Activated naive CD8-positive, alpha-beta T cell treated with anti-CD3 and anti-CD28 coated beads, Interleukin-2, amount 50 U/mL, for 24 hours (primary cell): ENCODE results near the gene SLC40A1.
"Not testable (repeated sequence)": the region's sequence is repeated elsewhere in the genome, so short reads cannot be mapped to it uniquely, and the experiment has no call there.

ENCODE experiments used
- ATAC-seq: fragments of 150-1000 bp; cut with Tn5 transposase; one replicate; pipeline ENCODE4 v1.10.0; 2021
- DNase-seq: peaks from one replicate; pipeline ENCODE4 v3.0.0; 2021
- H3K27ac Mint-ChIP-seq: one replicate; pipeline ENCODE4 v1.8.0; 2021; ENCODE audit warnings: mild to moderate bottlenecking, mixed read lengths
- H3K27me3 Mint-ChIP-seq: one replicate; pipeline ENCODE4 v1.8.0; 2021; ENCODE audit warnings: mixed read lengths
- H3K36me3 Mint-ChIP-seq: one replicate; pipeline ENCODE4 v1.8.0; 2021; ENCODE audit warnings: low read depth, mixed read lengths
- H3K4me1 Mint-ChIP-seq: one replicate; pipeline ENCODE4 v1.8.0; 2021; ENCODE audit warnings: mixed read lengths
- H3K4me3 Mint-ChIP-seq: one replicate; pipeline ENCODE4 v1.8.0; 2021; ENCODE audit warnings: mild to moderate bottlenecking, moderate library complexity, mixed read lengths
- H3K9me3 Mint-ChIP-seq: one replicate; pipeline ENCODE4 v1.8.0; 2021; ENCODE audit warnings: mixed read lengths

SLC40A1 gene

DNA sequence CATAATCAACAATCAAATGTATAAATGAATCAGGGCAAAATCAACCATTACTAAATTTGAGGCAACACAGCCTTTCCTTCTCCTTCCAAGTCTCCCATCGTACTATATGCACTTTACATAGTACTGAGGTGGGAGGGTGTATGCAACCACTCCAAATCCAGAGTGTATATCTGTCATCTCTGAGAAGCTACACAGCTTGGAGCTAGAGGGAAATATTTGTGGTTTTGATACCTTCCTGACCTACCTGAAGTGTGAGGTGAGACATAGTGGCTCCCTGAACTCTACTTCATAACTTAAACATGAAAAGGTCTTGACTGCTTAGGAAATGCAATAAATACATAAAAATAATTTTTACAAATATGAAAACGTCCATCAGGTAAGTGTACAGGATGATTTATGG, 30.1 kb upstream of the SLC40A1 start:
- Mint-ChIP-seq H3K4me3 (no peak overlapping the region), H3K36me3 (no peaks in the 10 kb centered on the region), H3K9me3 (no peaks in the 10 kb centered on the region), H3K27ac (no peak overlapping the region), H3K27me3 (no peaks in the 10 kb centered on the region), H3K4me1 (no peaks in the 10 kb centered on the region)
- ATAC-seq (no peak), DNase-seq (no peak)

DNA sequence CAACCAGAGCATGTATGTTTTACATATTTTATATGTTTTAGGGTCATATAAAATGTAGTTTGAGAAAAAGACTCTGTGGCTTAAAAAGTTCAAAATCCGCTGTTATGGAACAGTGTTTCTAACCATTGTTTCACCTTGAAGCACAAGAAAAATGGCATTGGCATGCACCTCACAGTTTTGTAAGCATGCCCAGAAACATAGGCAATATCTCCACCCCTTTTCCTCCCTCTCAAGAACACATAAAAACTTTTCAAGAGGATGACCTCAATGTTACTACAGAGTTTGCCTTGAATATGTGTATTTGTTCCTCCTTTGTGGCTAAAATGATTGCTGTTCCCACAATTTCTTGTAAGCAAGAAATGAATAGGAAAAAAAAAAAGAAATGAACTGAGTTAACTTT, 29.3 kb upstream of the SLC40A1 start:
- no peak overlapping the region for H3K27ac Mint-ChIP-seq
- no peaks in the 10 kb centered on the region for H3K27me3 Mint-ChIP-seq
- H3K4me3 Mint-ChIP-seq: no peak overlapping the region
- no peaks in the 10 kb centered on the region for H3K36me3 Mint-ChIP-seq
- H3K9me3 Mint-ChIP-seq: no peaks in the 10 kb centered on the region
- ATAC-seq: no peak
- no peaks in the 10 kb centered on the region for H3K4me1 Mint-ChIP-seq
- DNase-seq: no peak

DNA sequence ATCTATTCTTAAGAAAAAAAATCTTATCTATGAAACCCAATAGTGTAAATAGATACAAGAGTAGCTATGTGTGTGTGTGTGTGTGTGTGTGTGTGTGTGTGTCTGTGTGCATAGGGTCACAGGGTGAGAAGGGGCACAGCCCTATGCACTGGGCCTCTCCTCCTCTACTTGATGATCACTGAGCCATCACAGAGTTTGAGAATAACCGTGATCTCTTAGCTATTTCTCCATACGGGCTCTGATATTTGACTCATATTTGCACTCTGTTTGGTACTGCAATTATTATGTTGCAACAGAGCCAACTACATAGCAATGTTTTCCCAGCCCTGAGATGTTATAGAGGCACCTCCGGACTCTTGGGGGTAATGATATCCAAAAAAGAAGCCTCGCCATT, 28.8 kb upstream of the SLC40A1 start:
- Mint-ChIP-seq H3K27me3 (no peaks in the 10 kb centered on the region), H3K9me3 (no peaks in the 10 kb centered on the region), H3K36me3 (no peaks in the 10 kb centered on the region), H3K4me1 (no peaks in the 10 kb centered on the region), H3K27ac (no peak overlapping the region), H3K4me3 (no peak overlapping the region)
- DNase-seq: no peak
- no peak for ATAC-seq

DNA sequence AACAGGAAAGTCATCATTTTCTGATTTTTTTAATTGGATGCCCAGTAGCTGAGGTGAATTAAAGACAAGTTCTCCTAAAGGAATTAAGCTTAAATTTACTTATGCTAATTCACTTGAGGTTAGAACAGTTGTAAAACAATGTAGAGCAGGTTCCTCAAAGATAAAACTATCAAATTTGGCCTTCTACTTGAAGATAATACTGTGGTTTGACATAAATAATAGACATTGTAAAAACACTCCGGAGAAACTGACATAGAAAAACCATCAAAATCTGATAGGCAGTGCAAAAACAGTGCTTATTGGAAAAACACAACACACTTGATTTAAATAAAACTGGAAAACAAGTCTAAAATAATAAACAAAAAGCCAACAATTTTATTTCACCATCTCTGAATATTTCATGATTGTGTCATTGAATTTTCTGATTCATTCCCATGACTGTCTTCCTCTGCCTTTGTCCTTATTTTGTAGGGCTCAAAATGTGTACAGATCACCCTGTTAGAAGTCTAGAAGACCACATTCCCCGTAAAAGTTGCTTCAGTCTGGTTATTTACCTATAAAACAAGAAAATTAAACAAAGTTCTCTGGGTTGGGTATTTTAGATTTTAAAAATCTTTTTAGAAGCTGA, 28.3 kb upstream of the SLC40A1 start:
- Mint-ChIP-seq H3K27me3 (no peaks in the 10 kb centered on the region), H3K27ac (no peak overlapping the region), H3K4me3 (no peak overlapping the region), H3K4me1 (no peaks in the 10 kb centered on the region), H3K9me3 (no peaks in the 10 kb centered on the region), H3K36me3 (no peaks in the 10 kb centered on the region)
- ATAC-seq: no peak
- DNase-seq: no peak

DNA sequence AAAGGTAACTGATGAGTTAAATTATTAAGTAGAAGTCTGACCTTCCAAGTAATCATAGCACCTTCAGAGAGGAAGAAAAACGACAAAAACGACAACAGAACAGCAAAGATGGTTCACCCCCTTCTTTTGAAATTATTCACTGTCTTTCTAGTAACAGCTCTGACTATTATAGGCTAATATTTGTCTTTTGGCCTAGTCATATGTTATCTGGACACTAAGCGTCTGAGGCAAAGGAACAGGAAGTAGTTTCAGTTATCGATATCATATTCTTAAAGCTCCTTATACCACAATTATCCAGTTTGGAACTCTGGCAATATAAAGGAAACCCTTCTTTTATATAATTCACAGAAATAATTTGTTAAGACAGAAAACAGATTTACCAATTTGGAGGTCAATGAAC, 27.6 kb upstream of the SLC40A1 start:
- Mint-ChIP-seq H3K36me3 (no peaks in the 10 kb centered on the region), H3K4me3 (no peak overlapping the region), H3K9me3 (no peaks in the 10 kb centered on the region), H3K4me1 (no peaks in the 10 kb centered on the region), H3K27ac (no peak overlapping the region), H3K27me3 (no peaks in the 10 kb centered on the region)
- DNase-seq (no peak), ATAC-seq (no peak)

DNA sequence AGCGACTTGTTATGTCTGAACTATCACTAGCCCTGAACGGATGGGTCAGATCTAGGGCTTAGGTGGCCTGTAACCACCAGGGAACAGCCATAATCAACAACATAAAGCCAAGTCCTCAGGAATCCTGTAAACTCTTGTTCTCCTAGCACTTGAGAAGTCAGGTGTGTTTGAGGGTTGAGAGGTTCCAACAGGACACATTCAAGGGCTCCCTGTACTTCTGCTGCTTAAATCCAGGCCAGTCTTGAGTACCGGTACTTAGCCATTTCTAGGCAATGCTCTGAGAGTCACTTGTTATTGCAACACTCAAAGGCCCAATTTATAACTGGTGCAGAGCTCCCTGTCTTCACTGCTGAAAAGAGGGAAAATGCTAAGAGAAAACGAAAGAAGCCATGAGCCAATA, 21.6 kb upstream of the SLC40A1 start:
- DNase-seq (no peak), ATAC-seq (no peak)
- no peak overlapping the region for H3K4me3 Mint-ChIP-seq
- H3K27me3 Mint-ChIP-seq: no peaks in the 10 kb centered on the region
- no peak overlapping the region for H3K27ac Mint-ChIP-seq
- H3K36me3 Mint-ChIP-seq: no peaks in the 10 kb centered on the region
- H3K4me1 Mint-ChIP-seq: no peaks in the 10 kb centered on the region
- H3K9me3 Mint-ChIP-seq: no peaks in the 10 kb centered on the region

DNA sequence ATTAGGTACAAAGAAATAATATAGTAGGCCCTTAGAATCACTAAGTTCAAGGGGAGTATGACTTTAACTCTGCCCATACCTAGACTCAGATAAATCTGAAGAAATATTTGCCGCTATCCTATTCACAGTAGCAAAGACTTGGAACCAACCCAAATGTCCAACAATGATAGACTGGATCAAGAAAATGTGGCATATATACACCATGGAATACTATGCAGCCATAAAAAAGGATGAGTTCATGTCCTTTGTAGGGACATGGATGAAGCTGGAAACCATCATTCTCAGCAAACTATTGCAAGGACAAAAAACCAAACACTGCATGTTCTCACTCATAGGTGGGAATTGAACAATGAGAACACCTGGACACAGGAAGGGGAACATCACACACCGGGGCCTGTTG, 21.1 kb upstream of the SLC40A1 start:
- not testable (repeated sequence) for H3K4me1 Mint-ChIP-seq, DNase-seq, H3K27me3 Mint-ChIP-seq, H3K27ac Mint-ChIP-seq, H3K4me3 Mint-ChIP-seq, ATAC-seq, H3K36me3 Mint-ChIP-seq, H3K9me3 Mint-ChIP-seq

DNA sequence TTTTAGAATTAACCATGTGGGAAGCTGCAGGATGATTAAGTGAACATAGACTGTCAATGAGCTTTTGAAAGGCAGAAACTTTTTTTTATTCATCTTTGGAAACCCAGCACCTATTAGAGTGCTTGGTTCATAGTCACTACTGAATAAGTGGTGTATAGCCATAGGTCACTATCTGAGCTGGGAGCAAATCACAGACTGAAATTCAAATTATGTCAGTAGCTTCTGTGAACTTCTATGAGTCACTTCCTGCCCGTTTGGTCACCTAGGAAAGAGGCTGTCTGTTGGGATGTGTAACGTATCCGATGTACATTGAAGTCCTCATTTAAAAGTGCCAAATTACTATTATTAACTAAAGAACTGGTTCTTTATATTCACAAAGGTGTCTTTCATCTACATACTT, 20.5 kb upstream of the SLC40A1 start:
- peak; percentile 63 for ATAC-seq
- Mint-ChIP-seq H3K36me3 (no peaks in the 10 kb centered on the region), H3K9me3 (no peaks in the 10 kb centered on the region), H3K27ac (no peak overlapping the region), H3K4me1 (no peaks in the 10 kb centered on the region), H3K27me3 (no peaks in the 10 kb centered on the region), H3K4me3 (no peak overlapping the region)
- DNase-seq: no peak

DNA sequence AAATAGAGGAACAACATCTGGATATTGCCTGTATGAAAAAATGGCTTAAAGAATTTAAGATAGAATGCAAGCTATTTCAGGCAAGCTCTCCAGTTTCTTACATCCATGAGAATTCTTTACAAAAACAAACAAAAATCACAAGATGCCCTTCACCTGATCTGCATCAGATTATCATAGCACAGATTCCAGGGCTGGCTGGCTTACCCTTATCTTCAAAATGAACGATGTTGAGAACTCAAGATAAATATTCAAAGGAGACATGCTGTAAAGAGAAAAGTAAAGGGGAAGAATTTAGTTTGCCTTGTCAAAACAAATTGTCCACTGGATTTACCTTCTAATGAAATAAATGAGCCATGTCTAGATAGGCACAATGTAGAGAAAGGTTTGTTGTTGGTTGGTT, 18.7 kb upstream of the SLC40A1 start:
- Mint-ChIP-seq H3K9me3 (no peaks in the 10 kb centered on the region), H3K27me3 (no peaks in the 10 kb centered on the region), H3K36me3 (no peaks in the 10 kb centered on the region), H3K4me1 (no peaks in the 10 kb centered on the region), H3K4me3 (no peak overlapping the region), H3K27ac (no peak overlapping the region)
- no peak for ATAC-seq
- no peak for DNase-seq

DNA sequence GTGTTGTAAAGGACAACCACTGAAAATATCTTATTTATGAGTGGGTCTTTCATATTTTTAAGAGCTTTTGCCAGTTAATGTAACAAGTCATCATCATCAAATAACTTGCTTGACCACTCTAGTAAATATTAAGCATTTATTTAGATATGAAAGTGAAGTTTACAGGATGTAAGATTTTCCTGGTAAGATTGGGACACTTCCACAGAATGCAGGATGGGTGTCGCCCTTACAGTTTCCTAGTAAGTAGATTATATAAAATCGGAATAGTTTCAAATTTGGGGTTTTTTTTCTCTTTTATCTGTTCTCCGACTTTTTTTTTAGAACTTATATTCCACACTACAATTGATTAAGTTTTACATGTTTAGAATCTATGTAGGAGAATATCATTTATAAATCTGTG, 14.8 kb upstream of the SLC40A1 start:
- Mint-ChIP-seq H3K27me3 (no peaks in the 10 kb centered on the region), H3K9me3 (no peaks in the 10 kb centered on the region), H3K36me3 (no peaks in the 10 kb centered on the region), H3K4me1 (peaks cover 20% of the 10 kb centered on the region), H3K27ac (no peak overlapping the region), H3K4me3 (no peak overlapping the region)
- DNase-seq (no peak), ATAC-seq (no peak)

DNA sequence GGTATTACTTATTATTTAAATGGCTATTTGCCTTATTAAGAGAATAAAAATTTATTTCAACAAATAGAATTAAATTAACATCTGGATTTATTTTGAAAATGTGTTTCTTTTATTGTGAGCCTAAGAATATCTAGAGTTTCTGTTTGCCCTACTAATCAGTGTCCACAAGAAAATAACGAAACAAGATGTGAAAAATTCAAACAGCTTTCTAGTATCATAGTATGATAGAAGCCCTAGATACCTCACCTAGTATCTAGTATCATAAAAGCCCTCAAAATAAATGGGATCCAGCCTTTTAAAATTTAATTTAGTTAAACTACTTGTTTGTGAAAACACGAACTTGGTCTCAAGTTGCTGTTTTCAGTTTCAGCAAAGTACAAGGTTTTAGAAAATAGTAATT, 13.7 kb upstream of the SLC40A1 start:
- no peak overlapping the region for H3K27ac Mint-ChIP-seq
- H3K27me3 Mint-ChIP-seq: no peaks in the 10 kb centered on the region
- DNase-seq (no peak), ATAC-seq (no peak)
- H3K4me1 Mint-ChIP-seq: peaks cover 20% of the 10 kb centered on the region
- H3K4me3 Mint-ChIP-seq: no peak overlapping the region
- H3K36me3 Mint-ChIP-seq: no peaks in the 10 kb centered on the region
- H3K9me3 Mint-ChIP-seq: no peaks in the 10 kb centered on the region

DNA sequence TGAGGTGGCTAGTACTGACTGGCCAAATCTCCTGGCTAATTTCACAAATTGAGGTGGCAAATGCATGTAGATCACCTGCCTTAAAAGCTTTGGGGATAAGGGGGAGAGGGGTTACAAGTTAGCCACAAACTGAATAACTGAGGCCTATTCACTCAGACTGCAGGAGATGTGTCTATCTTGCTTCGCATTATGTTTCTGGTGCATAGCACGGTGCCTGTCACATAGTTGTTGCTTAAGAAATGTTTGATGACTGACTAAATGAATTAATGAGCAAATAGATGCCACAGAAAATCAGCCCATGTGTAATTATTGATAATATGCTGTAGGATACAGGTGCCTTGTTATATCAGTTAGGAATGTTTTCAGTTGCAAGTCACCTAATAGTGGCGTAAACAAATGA, 12.5 kb upstream of the SLC40A1 start:
- DNase-seq (no peak), ATAC-seq (no peak)
- Mint-ChIP-seq H3K36me3 (no peaks in the 10 kb centered on the region), H3K27me3 (no peaks in the 10 kb centered on the region), H3K27ac (no peak overlapping the region), H3K4me3 (no peak overlapping the region), H3K9me3 (no peaks in the 10 kb centered on the region), H3K4me1 (peaks cover 20% of the 10 kb centered on the region)

DNA sequence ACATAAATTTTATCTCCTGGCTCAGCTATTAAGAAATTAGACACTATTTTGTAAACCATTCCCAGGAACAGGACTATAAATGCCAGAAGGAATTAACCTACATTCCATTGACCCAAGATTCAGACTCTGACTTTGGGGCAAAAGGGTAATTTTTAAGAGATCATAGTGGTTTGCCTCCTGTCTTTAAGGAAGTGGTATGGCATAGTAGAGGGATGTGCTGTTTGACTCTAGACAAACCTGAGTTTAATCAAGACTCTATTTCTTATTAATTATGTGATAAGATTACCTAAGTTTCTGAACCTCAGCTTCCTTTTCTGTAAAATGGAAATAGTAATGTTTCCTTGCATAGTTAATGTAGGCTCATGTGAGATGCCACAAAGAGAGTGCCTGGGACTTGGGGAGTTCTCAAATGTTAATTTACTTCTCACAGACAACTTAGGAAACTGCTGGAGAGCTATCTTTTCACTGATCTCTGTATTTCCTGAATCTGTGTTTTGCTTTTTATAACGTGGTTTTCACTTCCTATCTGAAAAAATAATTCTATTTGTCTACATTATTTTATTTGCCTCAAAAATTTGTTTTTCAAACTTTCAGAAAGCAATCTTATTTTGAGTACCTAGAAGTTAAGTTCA, 11.9 kb upstream of the SLC40A1 start:
- H3K27me3 Mint-ChIP-seq: peaks cover 2% of the 10 kb centered on the region
- H3K27ac Mint-ChIP-seq: no peak overlapping the region
- no peaks in the 10 kb centered on the region for H3K36me3 Mint-ChIP-seq
- peaks cover 20% of the 10 kb centered on the region for H3K4me1 Mint-ChIP-seq
- no peak for DNase-seq
- no peak for ATAC-seq
- no peak overlapping the region for H3K4me3 Mint-ChIP-seq
- H3K9me3 Mint-ChIP-seq: no peaks in the 10 kb centered on the region

DNA sequence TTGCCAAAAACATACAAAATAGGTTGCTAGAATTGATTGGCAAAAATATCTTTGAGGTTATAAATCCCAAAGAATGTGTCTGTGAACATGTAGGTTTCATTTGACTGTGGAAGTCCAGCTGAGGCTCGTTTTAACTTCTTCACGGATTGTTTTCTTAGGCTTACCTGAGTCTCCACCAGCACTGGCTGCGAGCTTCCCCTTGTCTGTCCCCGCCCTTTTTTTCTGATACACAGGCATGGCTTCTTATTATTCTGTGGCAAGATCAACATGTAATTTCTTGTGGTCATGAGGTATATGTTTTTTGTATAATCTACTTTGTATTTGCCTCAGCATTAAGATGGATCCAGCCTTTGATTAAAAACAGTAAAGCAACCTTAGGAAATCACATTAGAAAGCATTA, 7.2 kb upstream of the SLC40A1 start:
- Mint-ChIP-seq H3K9me3 (no peaks in the 10 kb centered on the region), H3K4me1 (peaks cover 11% of the 10 kb centered on the region), H3K4me3 (no peak overlapping the region), H3K27ac (no peak overlapping the region), H3K27me3 (peaks cover 10% of the 10 kb centered on the region), H3K36me3 (no peaks in the 10 kb centered on the region)
- DNase-seq (no peak), ATAC-seq (no peak)

DNA sequence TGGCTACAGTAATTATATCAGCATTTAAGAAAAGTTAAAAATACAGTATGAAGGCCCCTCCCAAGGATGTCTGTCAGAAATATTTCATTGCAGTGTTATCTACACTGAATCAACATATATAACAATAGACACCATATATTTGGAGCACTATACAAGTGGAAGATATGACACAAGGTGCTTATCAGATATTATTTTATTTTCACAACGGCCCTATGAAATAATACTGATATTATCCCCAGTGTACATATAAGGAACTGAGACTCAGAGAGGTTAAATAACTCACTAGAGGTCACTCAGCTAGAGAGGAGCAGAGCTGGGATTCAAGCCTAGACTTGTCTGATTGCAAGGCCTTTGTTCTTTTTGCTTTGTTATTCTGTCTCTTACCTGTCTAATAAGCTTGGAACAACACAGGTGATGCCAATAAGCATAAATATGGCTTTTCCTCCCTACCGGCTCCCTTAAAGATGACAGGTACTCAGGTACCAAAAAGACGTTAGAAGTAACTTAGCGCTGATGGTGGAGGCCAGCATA, 4.7 kb upstream of the SLC40A1 start:
- no peak overlapping the region for H3K4me3 Mint-ChIP-seq
- H3K4me1 Mint-ChIP-seq: peaks cover 10% of the 10 kb centered on the region
- H3K27ac Mint-ChIP-seq: no peak overlapping the region
- no peaks in the 10 kb centered on the region for H3K36me3 Mint-ChIP-seq
- H3K9me3 Mint-ChIP-seq: no peaks in the 10 kb centered on the region
- peaks cover 24% of the 10 kb centered on the region for H3K27me3 Mint-ChIP-seq
- ATAC-seq (no peak), DNase-seq (no peak)

DNA sequence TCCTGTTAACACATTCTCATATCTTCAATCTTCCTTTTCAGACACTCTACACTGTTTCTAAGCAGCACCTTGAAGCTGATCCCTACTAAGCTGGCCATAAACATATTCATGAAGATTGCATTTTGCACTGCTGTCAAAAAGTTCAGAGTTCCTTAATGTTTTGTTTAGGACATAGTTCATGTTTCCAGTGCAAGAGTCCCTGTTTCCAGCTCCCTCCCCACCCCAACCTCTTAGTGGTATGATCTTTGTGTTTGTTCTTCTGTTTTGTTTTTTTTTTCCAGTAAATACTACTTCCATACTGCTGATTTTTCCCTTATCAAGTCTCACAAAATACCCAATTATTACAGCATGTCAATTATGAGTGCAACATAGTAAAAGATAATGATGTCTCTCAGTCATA, 4.1 kb upstream of the SLC40A1 start:
- Mint-ChIP-seq H3K4me1 (peaks cover 16% of the 10 kb centered on the region), H3K36me3 (no peaks in the 10 kb centered on the region), H3K27ac (no peak overlapping the region), H3K27me3 (peaks cover 30% of the 10 kb centered on the region), H3K4me3 (no peak overlapping the region), H3K9me3 (no peaks in the 10 kb centered on the region)
- no peak for DNase-seq
- ATAC-seq: no peak
